DOHH2 (cell line): Measurements from ENCODE around the gene DNASE2B.

Source experiments
- H3F3A ChIP-seq: fragments of 200-600 bp; sonication (generic), shearing (Covaris generic); 2 replicates; pipeline ENCODE4 v1.6.0; 2016; ENCODE audit warnings: antibody characterized with exemption, mild to moderate bottlenecking; ENCODE audit not compliant: control insufficient read depth, insufficient read depth
- H3K27ac ChIP-seq: fragments of 200-600 bp; sonication (generic); 2 replicates; pipeline ENCODE4 v1.5.1; 2014; ENCODE audit warnings: low read depth, mild to moderate bottlenecking, low read length, moderate library complexity
- H3K27me3 ChIP-seq: fragments of 200-600 bp; sonication (generic); 2 replicates; pipeline ENCODE4 v1.6.1; 2014; ENCODE audit warnings: mild to moderate bottlenecking, low read length, mixed read lengths; ENCODE audit not compliant: control insufficient read depth
- H3K36me3 ChIP-seq: fragments of 200-600 bp; sonication (generic); 2 replicates; pipeline ENCODE4 v1.6.1; 2014; ENCODE audit warnings: mild to moderate bottlenecking, low read length, moderate library complexity, mixed read lengths; ENCODE audit not compliant: control insufficient read depth
- H3K4me1 ChIP-seq: fragments of 200-600 bp; sonication (generic); 2 replicates; pipeline ENCODE4 v1.6.1; 2014; ENCODE audit warnings: mild to moderate bottlenecking, low read length, mixed read lengths; ENCODE audit not compliant: control insufficient read depth
- H3K4me2 ChIP-seq: fragments of 200-600 bp; sonication (generic); 2 replicates; pipeline ENCODE4 v1.6.0; 2014; ENCODE audit warnings: mild to moderate bottlenecking, low read length, moderate library complexity
- H3K4me3 ChIP-seq: fragments of 200-600 bp; sonication (generic); 2 replicates; pipeline ENCODE4 v1.5.1; 2014; ENCODE audit warnings: mild to moderate bottlenecking, low read length, mixed read lengths
- H3K79me2 ChIP-seq: fragments of 200-600 bp; sonication (generic); 2 replicates; pipeline ENCODE4 v1.6.1; 2014; ENCODE audit warnings: mild to moderate bottlenecking, low read length, mixed read lengths; ENCODE audit not compliant: control insufficient read depth
- H3K9me2 ChIP-seq: fragments of 200-600 bp; sonication (generic); replicated peaks from 2 replicates; pipeline ENCODE4 v1.6.1; 2014; ENCODE audit warnings: mild to moderate bottlenecking, low read length, mixed read lengths; ENCODE audit not compliant: control insufficient read depth
- H3K9me3 ChIP-seq: fragments of 200-600 bp; sonication (generic); 2 replicates; pipeline ENCODE4 v1.6.1; 2014; ENCODE audit warnings: antibody characterized with exemption, low read length, mixed read lengths; ENCODE audit not compliant: control insufficient read depth, insufficient read depth
- H4K20me1 ChIP-seq: fragments of 200-600 bp; sonication (generic); 2 replicates; pipeline ENCODE4 v1.6.0; 2014; ENCODE audit warnings: low read depth, mild to moderate bottlenecking, antibody characterized with exemption, low read length, moderate library complexity; ENCODE audit not compliant: control insufficient read depth, insufficient read depth
- CTCF ChIP-seq: fragments of 200-600 bp; sonication (generic); IDR thresholded peaks from one replicate; pipeline ENCODE4 v1.5.1; 2014; ENCODE audit warnings: antibody characterized with exemption, mild to moderate bottlenecking, low read depth, low read length; ENCODE audit not compliant: poor library complexity, severe bottlenecking
- EZH2phosphoT487 ChIP-seq: fragments of 200-600 bp; sonication (generic); IDR thresholded peaks from 2 replicates; pipeline ENCODE4 v1.6.1; 2017; ENCODE audit warnings: borderline replicate concordance, mild to moderate bottlenecking, antibody characterized with exemption, low read length, moderate library complexity, mixed read lengths

DNASE2B gene

GRCh38 chr1:84427250-84428188 lies 29.2 kb downstream of the DNASE2B start:
- no peaks in the 10 kb centered on the region for H3K9me2 ChIP-seq
- TF ChIP-seq EZH2phosphoT487 (no peak), CTCF (no peak)
- no peak overlapping the region for H3K27ac ChIP-seq
- no peak overlapping the region for H3K4me2 ChIP-seq
- peaks cover 5% of the 10 kb centered on the region; the same call in 1 of the 2 replicates for H3K9me3 ChIP-seq
- no peaks in the 10 kb centered on the region for H3K27me3 ChIP-seq
- H3F3A ChIP-seq = no peaks in the 10 kb centered on the region
- no peaks in the 10 kb centered on the region for H3K4me1 ChIP-seq
- no peak overlapping the region for H3K4me3 ChIP-seq
- H4K20me1 ChIP-seq = no peaks in the 10 kb centered on the region
- H3K79me2 ChIP-seq = no peaks in the 10 kb centered on the region
- no peaks in the 10 kb centered on the region for H3K36me3 ChIP-seq

GRCh38 chr1:84428235-84428634 lies 30.0 kb downstream of the DNASE2B start:
- no peak overlapping the region for H3K27ac ChIP-seq
- H3K4me3 ChIP-seq = no peak overlapping the region
- H3K27me3 ChIP-seq = no peaks in the 10 kb centered on the region
- no peak overlapping the region for H3K4me2 ChIP-seq
- H4K20me1 ChIP-seq = no peaks in the 10 kb centered on the region
- no peaks in the 10 kb centered on the region for H3F3A ChIP-seq
- H3K9me2 ChIP-seq = no peaks in the 10 kb centered on the region
- no peaks in the 10 kb centered on the region for H3K36me3 ChIP-seq
- peaks cover 2% of the 10 kb centered on the region for H3K4me1 ChIP-seq
- H3K79me2 ChIP-seq = no peaks in the 10 kb centered on the region
- TF ChIP-seq EZH2phosphoT487 (no peak), CTCF (no peak)
- peaks cover 5% of the 10 kb centered on the region; the same call in 1 of the 2 replicates for H3K9me3 ChIP-seq

DNA sequence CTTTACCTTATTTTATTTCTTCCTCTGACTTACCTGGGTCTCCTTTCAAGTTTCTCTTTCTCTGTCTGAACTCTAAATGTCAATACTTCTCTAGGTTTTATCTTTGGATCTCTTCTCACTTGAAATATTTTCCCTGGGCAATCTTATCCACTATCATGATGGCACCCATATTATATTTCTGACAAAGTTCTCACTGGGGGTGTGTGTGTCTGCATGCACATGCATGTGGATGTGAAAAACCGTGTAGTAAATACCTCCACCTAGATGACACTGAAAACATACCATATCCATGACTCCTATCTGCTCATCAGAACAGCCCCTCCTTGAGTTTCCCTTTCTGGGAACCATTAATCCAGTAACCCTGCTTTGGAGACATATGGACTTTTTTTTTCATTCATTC lies 30.9 kb downstream of the DNASE2B start:
- H3K27me3 ChIP-seq = no peaks in the 10 kb centered on the region
- no peaks in the 10 kb centered on the region for H4K20me1 ChIP-seq
- H3K27ac ChIP-seq = no peak overlapping the region
- no peaks in the 10 kb centered on the region for H3K36me3 ChIP-seq
- H3K9me2 ChIP-seq = no peaks in the 10 kb centered on the region
- H3K9me3 ChIP-seq = peaks cover 5% of the 10 kb centered on the region; the same call in 1 of the 2 replicates
- H3K4me2 ChIP-seq = no peak overlapping the region
- no peaks in the 10 kb centered on the region for H3F3A ChIP-seq
- no peak overlapping the region for H3K4me3 ChIP-seq
- no peaks in the 10 kb centered on the region for H3K79me2 ChIP-seq
- TF ChIP-seq EZH2phosphoT487 (no peak), CTCF (no peak)
- H3K4me1 ChIP-seq = peaks cover 9% of the 10 kb centered on the region
